Fibroblast of pulmonary artery (primary cell): ENCODE data around the gene SNAP47.

ENCODE experiments used
- DNase-seq: peaks from one replicate; pipeline ENCODE4 v3.0.0-alpha.2; 2010; ENCODE audit warnings: low read depth
- H3K4me3 ChIP-seq: replicated peaks from 2 replicates; pipeline ENCODE4 v1.5.1; 2011; ENCODE audit warnings: low read depth, mild to moderate bottlenecking, control low read depth, low read length, moderate library complexity
- CTCF ChIP-seq: IDR thresholded peaks from 2 replicates; pipeline ENCODE4 v1.5.1; 2011; ENCODE audit warnings: mild to moderate bottlenecking, control low read depth, low read length, inconsistent platforms; ENCODE audit errors: missing control alignments

The SNAP47 gene

DNA sequence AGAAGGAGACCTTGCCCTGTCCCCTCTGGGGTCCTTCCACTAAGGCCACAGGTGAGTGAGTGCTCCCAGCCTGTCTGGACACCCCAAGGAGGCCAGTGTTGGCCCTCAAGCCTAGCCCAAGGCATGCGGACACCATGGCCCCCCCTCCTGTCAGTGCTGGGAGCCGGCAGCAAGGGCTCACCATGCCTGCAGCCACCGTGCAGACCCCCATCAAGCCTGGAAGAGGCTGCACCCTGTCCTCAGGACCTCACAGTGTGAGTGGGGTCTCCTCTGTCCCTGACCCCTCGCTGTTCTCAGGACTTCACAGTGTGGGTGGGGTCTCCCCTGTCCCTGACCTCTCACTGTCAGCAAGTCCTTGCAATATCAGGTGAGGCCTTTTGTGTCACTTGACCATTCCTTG lies 47.0 kb downstream of the SNAP47 start:
- H3K4me3 ChIP-seq: no peak overlapping the region
- TF ChIP-seq CTCF: no peak
- DNase-seq: no peak

DNA sequence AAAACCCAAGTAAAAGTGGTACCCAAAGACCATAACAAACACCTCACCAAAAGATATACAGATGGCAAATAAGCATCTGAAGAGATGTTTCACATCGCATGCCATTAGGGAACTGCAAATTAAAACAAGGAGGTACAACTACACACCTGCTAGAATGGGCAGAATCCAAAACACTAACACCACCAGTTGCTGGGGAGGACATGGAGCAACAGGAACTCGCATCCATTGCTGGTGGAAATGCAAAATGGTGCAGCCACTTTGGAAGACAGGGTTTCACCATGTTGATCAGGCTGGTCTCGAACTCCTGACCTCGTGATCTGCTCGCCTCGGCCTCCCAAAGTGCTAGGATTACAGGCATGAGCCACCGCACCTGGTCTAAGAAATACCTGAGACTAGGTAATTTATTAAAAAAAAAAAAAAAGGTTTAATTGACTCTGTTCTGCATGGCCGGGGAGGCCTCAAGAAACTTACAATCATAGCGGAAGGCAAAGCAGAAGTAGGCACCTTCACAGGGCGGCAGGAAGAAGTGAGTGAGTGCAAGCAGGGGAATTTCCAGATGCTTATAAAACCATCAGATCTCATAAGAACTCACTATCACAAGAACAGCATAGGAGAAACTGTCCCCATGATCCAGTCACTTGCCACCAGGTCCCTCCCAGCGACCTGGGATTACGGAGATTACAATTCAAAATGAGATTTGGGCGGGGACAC lies 50.0 kb downstream of the SNAP47 start:
- TF ChIP-seq CTCF: no peak
- no peak overlapping the region for H3K4me3 ChIP-seq
- no peak for DNase-seq

- DNase-seq: no peak
- H3K4me3 ChIP-seq: no peak overlapping the region
- no peak for TF ChIP-seq CTCF
Measured at GRCh38 chr1:227785805-227786671, 50.8 kb downstream of the SNAP47 start.

- peak overlapping the region; percentile 55 for H3K4me3 ChIP-seq
- no peak for TF ChIP-seq CTCF
- no peak for DNase-seq
Measured at GRCh38 chr1:227786673-227787512, 51.7 kb downstream of the SNAP47 start.

DNA sequence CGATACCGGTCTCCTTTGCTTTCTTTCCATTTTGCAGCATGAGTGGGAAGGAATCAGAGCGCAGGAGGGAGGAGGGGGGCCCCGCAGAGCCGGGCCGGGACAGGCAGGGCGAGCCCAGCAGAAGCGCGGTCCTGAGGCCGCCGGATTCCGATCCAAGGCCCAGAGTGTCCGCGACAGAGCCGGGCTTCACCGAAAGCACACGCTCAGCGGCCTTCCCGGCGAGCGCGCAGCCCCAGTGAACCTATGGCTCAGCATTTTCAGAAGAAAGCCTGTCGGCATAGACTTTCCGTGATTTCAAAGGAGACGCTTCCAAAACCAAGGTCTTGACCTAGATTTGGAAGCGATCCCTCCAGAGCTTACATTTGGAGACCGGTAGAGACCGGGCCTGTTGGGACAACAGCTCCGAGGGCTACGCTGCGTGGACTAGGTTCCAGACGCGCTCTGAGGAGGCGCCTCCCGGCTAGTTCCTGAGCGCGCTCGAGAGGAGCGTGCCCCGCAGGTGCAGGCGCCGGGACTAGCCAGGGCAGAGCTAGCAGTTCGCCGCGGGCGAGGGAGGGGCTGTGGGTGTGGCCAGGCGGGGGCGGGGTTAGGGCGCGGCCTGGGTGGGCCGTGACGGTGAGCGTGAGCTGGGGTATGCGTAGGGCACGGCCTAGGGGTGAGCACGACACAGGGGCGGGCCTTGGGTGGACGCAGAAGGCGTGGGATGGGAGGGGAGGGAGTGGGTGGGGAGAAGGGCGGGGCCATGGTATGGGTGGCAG lies 52.5 kb downstream of the SNAP47 start:
- TF ChIP-seq CTCF: no peak
- DNase-seq: peak; percentile 84
- peak overlapping the region; percentile 55 for H3K4me3 ChIP-seq
